H1 (cell line): ENCODE measurements around the gene PPP2R2D. TPM values are rescaled to one million over a fixed set of nuclear protein-coding genes. Genes with fewer than 3 reads are reported as not detected.

ENCODE experiments used
- CTCF ChIA-PET: fragments of 300-600 bp; sonication (Branson Sonifier 250); formaldehyde crosslinking; loops from one replicate; lab custom pipeline; 2021; ENCODE audit not compliant: partially characterized antibody; lab: Charles Lee
- POLR2A ChIA-PET: fragments of 300-600 bp; sonication (Branson Sonifier 250); formaldehyde crosslinking; loops from one replicate; lab custom pipeline; 2021; ENCODE audit warnings: inconsistent platforms; ENCODE audit not compliant: partially characterized antibody; lab: Charles Lee
- DNase-seq, 2 experiments: peaks; one replicate each; pipeline versions ENCODE4 v3.0.0 to v3.0.0-alpha.2; 2010 to 2022; ENCODE audit warnings: low spot score in 2 of 2, low read depth in 1 of 2, mixed read lengths in 1 of 2
- FAIRE-seq: peaks from 2 replicates; lab custom pipeline; 2011; peaks lifted over from hg19 to GRCh38; lab: Jason Lieb, UNC
- H2AFZ ChIP-seq: 2 replicates; pipeline ENCODE4 v1.8.1; 2012; ENCODE audit warnings: low read length, inconsistent platforms
- H2AK5ac ChIP-seq: 2 replicates; pipeline ENCODE4 v1.6.1; 2013; ENCODE audit warnings: low read depth, low read length
- H2BK120ac ChIP-seq: replicated peaks from 2 replicates; pipeline ENCODE3; 2013; ENCODE audit warnings: low read depth, low read length, inconsistent platforms
- H2BK12ac ChIP-seq: 2 replicates; pipeline ENCODE4 v1.6.1; 2013; ENCODE audit warnings: low read depth, low read length
- H2BK15ac ChIP-seq: 2 replicates; pipeline ENCODE4 v1.6.1; 2013; ENCODE audit warnings: low read length
- H2BK20ac ChIP-seq: 2 replicates; pipeline ENCODE4 v1.6.1; 2013; ENCODE audit warnings: low read length
- H2BK5ac ChIP-seq: 2 replicates; pipeline ENCODE4 v1.6.1; 2013; ENCODE audit warnings: low read depth, low read length
- H3K14ac ChIP-seq: 2 replicates; pipeline ENCODE4 v1.6.1; 2013; ENCODE audit warnings: inconsistent platforms; ENCODE audit not compliant: insufficient read length
- H3K18ac ChIP-seq: 2 replicates; pipeline ENCODE4 v1.6.1; 2013; ENCODE audit warnings: low read length; ENCODE audit errors: extremely low read depth
- H3K23ac ChIP-seq: 2 replicates; pipeline ENCODE4 v1.6.1; 2013; ENCODE audit warnings: inconsistent platforms; ENCODE audit not compliant: insufficient read length
- H3K23me2 ChIP-seq: 2 replicates; pipeline ENCODE4 v1.6.1; 2013; ENCODE audit warnings: low read depth, low read length
- H3K27ac ChIP-seq: 2 replicates; pipeline ENCODE4 v1.6.1; 2011; ENCODE audit warnings: low read depth, low read length, inconsistent platforms
- H3K27me3 ChIP-seq, 4 experiments: replicated peaks in 1 of 4; 1 replicate in 1 of 4; 2 replicates in 3 of 4; pipeline versions ENCODE4 v1.6.1 to v1.8.1; 2011 to 2013; ENCODE audit warnings: low read length in 3 of 4, mild to moderate bottlenecking in 3 of 4, inconsistent platforms in 2 of 4, mixed read lengths in 2 of 4, moderate library complexity in 1 of 4; ENCODE audit not compliant: control insufficient read depth in 3 of 4, insufficient read depth in 3 of 4; ENCODE audit errors: extremely low read depth in 1 of 4
- H3K36me3 ChIP-seq, 4 experiments: 2 replicates each; pipeline versions ENCODE4 v1.6.1 to v1.8.1; 2011 to 2013; ENCODE audit warnings: mild to moderate bottlenecking in 4 of 4, low read length in 3 of 4, moderate library complexity in 2 of 4, control low read depth in 1 of 4, inconsistent platforms in 1 of 4; ENCODE audit not compliant: insufficient read depth in 4 of 4, control insufficient read depth in 2 of 4
- H3K4ac ChIP-seq: replicated peaks from 2 replicates; pipeline ENCODE3; 2013; ENCODE audit warnings: low read length, low read depth, mixed read lengths, inconsistent platforms; ENCODE audit not compliant: insufficient read length
- H3K4me1 ChIP-seq, 4 experiments: replicated peaks in 1 of 4; 1 replicate in 1 of 4; 2 replicates in 3 of 4; pipeline versions ENCODE4 v1.6.1 to v1.8.1; 2011 to 2013; ENCODE audit warnings: low read length in 3 of 4, inconsistent platforms in 2 of 4, mixed read lengths in 1 of 4; ENCODE audit not compliant: insufficient read depth in 4 of 4, control insufficient read depth in 3 of 4
- H3K4me2 ChIP-seq, 2 experiments: 2 replicates each; pipeline versions ENCODE4 v1.6.1 to v1.8.1; 2011 to 2013; ENCODE audit warnings: low read depth in 2 of 2, low read length in 2 of 2, control low read depth in 1 of 2, inconsistent platforms in 1 of 2, mild to moderate bottlenecking in 1 of 2; ENCODE audit not compliant: insufficient read depth in 1 of 2
- H3K4me3 ChIP-seq, 4 experiments: fragments of 200-600, 300-600 bp in 1 of 4; sonication (generic), shearing (Covaris generic), sonication (Bioruptor Twin) in 1 of 4; 2 replicates each; pipeline versions ENCODE4 v1.5.1 to v1.8.1; 2011 to 2016; ENCODE audit warnings: low read length in 4 of 4, low read depth in 3 of 4, control low read depth in 2 of 4, inconsistent platforms in 2 of 4, mild to moderate bottlenecking in 2 of 4, mixed read lengths in 1 of 4, moderate library complexity in 1 of 4; ENCODE audit not compliant: insufficient read depth in 2 of 4; ENCODE audit errors: extremely low read depth in 1 of 4
- H3K56ac ChIP-seq: replicated peaks from 2 replicates; pipeline ENCODE3; 2013; ENCODE audit warnings: low read depth, mild to moderate bottlenecking, mixed read lengths, low read length, inconsistent platforms; ENCODE audit not compliant: insufficient read length
- H3K79me1 ChIP-seq: 2 replicates; pipeline ENCODE4 v1.6.1; 2013; ENCODE audit warnings: low read depth, low read length, control low read depth
- H3K79me2 ChIP-seq, 2 experiments: 2 replicates each; pipeline versions ENCODE4 v1.6.1 to v1.8.1; 2012 to 2013; ENCODE audit warnings: low read length in 2 of 2, mild to moderate bottlenecking in 2 of 2, inconsistent platforms in 1 of 2; ENCODE audit not compliant: insufficient read depth in 2 of 2, control insufficient read depth in 1 of 2
- H3K9ac ChIP-seq, 4 experiments: replicated peaks in 1 of 4; 1 replicate in 1 of 4; 2 replicates in 3 of 4; pipeline versions ENCODE4 v1.6.1 to v1.8.1; 2011 to 2013; ENCODE audit warnings: low read depth in 3 of 4, low read length in 3 of 4, control low read depth in 2 of 4, mild to moderate bottlenecking in 2 of 4, moderate library complexity in 2 of 4, inconsistent platforms in 1 of 4; ENCODE audit errors: extremely low read depth in 1 of 4
- H3K9me3 ChIP-seq, 2 experiments: 2 replicates each; pipeline versions ENCODE4 v1.6.1 to v1.8.1; 2012 to 2013; ENCODE audit warnings: mild to moderate bottlenecking in 2 of 2, moderate library complexity in 2 of 2, control low read depth in 1 of 2, inconsistent platforms in 1 of 2, low read depth in 1 of 2, low read length in 1 of 2, mixed read lengths in 1 of 2; ENCODE audit not compliant: insufficient read depth in 2 of 2
- H4K20me1 ChIP-seq, 2 experiments: replicated peaks in 1 of 2; 2 replicates each; pipeline versions ENCODE3 to v1.8.1; 2011 to 2013; ENCODE audit warnings: inconsistent platforms in 2 of 2, low read length in 2 of 2, mild to moderate bottlenecking in 1 of 2; ENCODE audit not compliant: insufficient read depth in 2 of 2, control insufficient read depth in 1 of 2
- H4K5ac ChIP-seq: 2 replicates; pipeline ENCODE4 v1.6.1; 2013; ENCODE audit warnings: low read length, low read depth, mixed read lengths, inconsistent platforms; ENCODE audit not compliant: insufficient read length
- H4K8ac ChIP-seq: 2 replicates; pipeline ENCODE4 v1.8.0; 2013; ENCODE audit warnings: mild to moderate bottlenecking, moderate library complexity, low read length, inconsistent platforms; ENCODE audit not compliant: insufficient read depth; ENCODE audit errors: extremely low read depth
- H4K91ac ChIP-seq: replicated peaks from 2 replicates; pipeline ENCODE3; 2013; ENCODE audit warnings: low read length, mixed read lengths, inconsistent platforms; ENCODE audit not compliant: insufficient read length
- BACH1 ChIP-seq: IDR thresholded peaks from 2 replicates; pipeline ENCODE4 v1.6.1; 2012; ENCODE audit warnings: low read length, improper control_type of control experiment
- HDAC2 ChIP-seq, 2 experiments: fragments of 300-600 bp in 1 of 2; sonication (generic) in 1 of 2; IDR thresholded peaks; 2 replicates each; pipeline ENCODE4 v1.6.1; 2011 to 2012; ENCODE audit warnings: low read depth in 2 of 2, low read length in 2 of 2, mild to moderate bottlenecking in 2 of 2, moderate library complexity in 2 of 2, borderline replicate concordance in 1 of 2, inconsistent platforms in 1 of 2
- NRF1 ChIP-seq: IDR thresholded peaks from 2 replicates; pipeline ENCODE4 v1.6.1; 2011; ENCODE audit warnings: mild to moderate bottlenecking, low read depth, low read length, improper control_type of control experiment
- RBBP5 ChIP-seq: IDR thresholded peaks from 2 replicates; pipeline ENCODE4 v1.7.1; 2012; ENCODE audit warnings: low read depth, mild to moderate bottlenecking, inconsistent platforms, low read length, moderate library complexity, borderline replicate concordance
- RFX5 ChIP-seq: IDR thresholded peaks from 2 replicates; pipeline ENCODE4 v1.6.1; 2011; ENCODE audit warnings: low read depth, low read length, improper control_type of control experiment, borderline replicate concordance
- SIX5 ChIP-seq: IDR thresholded peaks from 2 replicates; pipeline ENCODE4 v1.6.1; 2011; ENCODE audit warnings: mild to moderate bottlenecking, low read depth, low read length
- SP4 ChIP-seq: IDR thresholded peaks from 2 replicates; pipeline ENCODE4 v1.6.1; 2012; ENCODE audit warnings: low read length, inconsistent platforms
- WGBS, 2 experiments: shearing (Covaris generic) in 1 of 2; methylation state at CpG; one replicate each; pipeline versions ENCODE4 v1.1.6 to v1.1.7; 2013 to 2015; ENCODE audit warnings: low lambda C conversion rate in 2 of 2, mixed read lengths in 2 of 2, inconsistent platforms in 1 of 2, low coverage in 1 of 2, missing lambda C conversion rate in 1 of 2; ENCODE audit not compliant: insufficient replicate concordance in 2 of 2, insufficient coverage in 1 of 2, insufficient read length in 1 of 2; ENCODE audit errors: extremely low coverage in 1 of 2, missing lambda C conversion rate in 1 of 2; 5-methylcytosine and 5-hydroxymethylcytosine counted together
- polyA plus RNA-seq, 7 experiments: library from polyadenylated mRNA; depleted of rRNA in 3 of 7; stranded (reverse) in 5 of 7; unstranded in 2 of 7; fragments of >200 nt in 5 of 7; fragments of 200-250 nt in 2 of 7; gene quantifications; 1 replicate in 5 of 7; 2 replicates in 1 of 7; 4 replicates in 1 of 7; pipeline versions ENCODE4 v1.2.1 to v1.2.3, GENCODE V29; 2011 to 2013; ENCODE audit warnings: missing spikeins in 2 of 7, mixed read lengths in 2 of 7
- total RNA-seq: library from RNA; stranded (reverse); fragmentation: NEBNext Ultra II Directional; extraction: Animal tissue kit (Norgen Biotek cat#: 25700); gene quantifications from 2 replicates; pipeline ENCODE4 v1.2.1, GENCODE V29; 2021
- TF ChIP-seq, protein P1 (sequence below): IDR thresholded peaks from 2 replicates; pipeline ENCODE4 v1.6.1; 2012; ENCODE audit warnings: low read length, inconsistent platforms
- TF ChIP-seq, protein P2 (sequence below): IDR thresholded peaks from 2 replicates; pipeline ENCODE4 v1.6.1; 2012; ENCODE audit warnings: inconsistent platforms

Gene PPP2R2D
- total and polyA plus RNA-seq, 2 of the 8 experiments (the other 6 are each of a cell fraction or from before 2014, with no cell fraction given) = 25.4 to 32.8 TPM

- H3K27me3 ChIP-seq = no peaks in the 10 kb centered on the region
- peaks cover 16 to 48% of the 10 kb centered on the region in 2 experiments for H4K20me1 ChIP-seq
- no peak overlapping the region for H3K27ac ChIP-seq
- H2BK12ac ChIP-seq = no peak overlapping the region
- H2BK120ac ChIP-seq = no peak overlapping the region
- peaks cover 25% of the 10 kb centered on the region for H3K79me1 ChIP-seq
- H3K36me3 ChIP-seq = peaks cover 0 to 12% (median 4%) of the 10 kb centered on the region in 4 experiments; a peak in 4 of 8 replicates
- H3K14ac ChIP-seq = no peak overlapping the region
- 93% methylated on average over 11 of the region's 11 CpGs; no CpG with 5 or more reads in 1 of the 2 experiments for WGBS, 2 experiments
- H3K4me3 ChIP-seq = no peak overlapping the region
- no peak overlapping the region for H4K91ac ChIP-seq
- H3K56ac ChIP-seq = no peak overlapping the region
- ChIA-PET CTCF (no interaction called here), POLR2A (no interaction called here)
- H3K18ac ChIP-seq = no peak overlapping the region
- H3K79me2 ChIP-seq = peaks cover 10 to 97% of the 10 kb centered on the region in 2 experiments
- H3K9me3 ChIP-seq = no peaks in the 10 kb centered on the region
- no peak overlapping the region for H2AFZ ChIP-seq
- H3K9ac ChIP-seq = no peak overlapping the region
- DNase-seq (no peak), FAIRE-seq (no peak)
- H3K23me2 ChIP-seq = peaks cover 3% of the 10 kb centered on the region; the same call in 1 of the 2 replicates
- no peak overlapping the region for H2BK20ac ChIP-seq
- no peak overlapping the region for H2BK5ac ChIP-seq
- H4K8ac ChIP-seq = no peak overlapping the region
- no peak overlapping the region for H2AK5ac ChIP-seq
- no peak overlapping the region for H4K5ac ChIP-seq
- H3K4ac ChIP-seq = no peak overlapping the region
- H3K23ac ChIP-seq = no peak overlapping the region
- H2BK15ac ChIP-seq = no peak overlapping the region
- TF ChIP-seq, protein P1, sequence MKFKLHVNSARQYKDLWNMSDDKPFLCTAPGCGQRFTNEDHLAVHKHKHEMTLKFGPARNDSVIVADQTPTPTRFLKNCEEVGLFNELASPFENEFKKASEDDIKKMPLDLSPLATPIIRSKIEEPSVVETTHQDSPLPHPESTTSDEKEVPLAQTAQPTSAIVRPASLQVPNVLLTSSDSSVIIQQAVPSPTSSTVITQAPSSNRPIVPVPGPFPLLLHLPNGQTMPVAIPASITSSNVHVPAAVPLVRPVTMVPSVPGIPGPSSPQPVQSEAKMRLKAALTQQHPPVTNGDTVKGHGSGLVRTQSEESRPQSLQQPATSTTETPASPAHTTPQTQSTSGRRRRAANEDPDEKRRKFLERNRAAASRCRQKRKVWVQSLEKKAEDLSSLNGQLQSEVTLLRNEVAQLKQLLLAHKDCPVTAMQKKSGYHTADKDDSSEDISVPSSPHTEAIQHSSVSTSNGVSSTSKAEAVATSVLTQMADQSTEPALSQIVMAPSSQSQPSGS = no peak
- no peak for TF ChIP-seq SIX5
- no peak for TF ChIP-seq BACH1
- no peak for TF ChIP-seq RFX5
- TF ChIP-seq HDAC2 (IDR thresholded peaks at IDR 0.05; ENCODE audit: borderline replicate concordance in 1 of 2, low read depth in 2 of 2, low read length in 2 of 2) = no peak
- no peak for TF ChIP-seq SP4
- TF ChIP-seq, protein P2, sequence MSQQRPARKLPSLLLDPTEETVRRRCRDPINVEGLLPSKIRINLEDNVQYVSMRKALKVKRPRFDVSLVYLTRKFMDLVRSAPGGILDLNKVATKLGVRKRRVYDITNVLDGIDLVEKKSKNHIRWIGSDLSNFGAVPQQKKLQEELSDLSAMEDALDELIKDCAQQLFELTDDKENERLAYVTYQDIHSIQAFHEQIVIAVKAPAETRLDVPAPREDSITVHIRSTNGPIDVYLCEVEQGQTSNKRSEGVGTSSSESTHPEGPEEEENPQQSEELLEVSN = no peak
- no peak for TF ChIP-seq NRF1
- TF ChIP-seq RBBP5 = no peak
- no peak overlapping the region for H3K4me2 ChIP-seq
- no peaks in the 10 kb centered on the region for H3K4me1 ChIP-seq
Measured at GRCh38 chr10:131909929-131910328, 9.1 kb downstream of the PPP2R2D start.
